H1 (cell line): ENCODE data around the gene MYO1D. TPM values are rescaled to one million over a fixed set of nuclear protein-coding genes. Genes with fewer than 3 reads are reported as not detected.

ENCODE experiments used
- CTCF ChIA-PET: fragments of 300-600 bp; sonication (Branson Sonifier 250); formaldehyde crosslinking; loops from one replicate; lab custom pipeline; 2021; ENCODE audit not compliant: partially characterized antibody; lab: Charles Lee
- POLR2A ChIA-PET: fragments of 300-600 bp; sonication (Branson Sonifier 250); formaldehyde crosslinking; loops from one replicate; lab custom pipeline; 2021; ENCODE audit warnings: inconsistent platforms; ENCODE audit not compliant: partially characterized antibody; lab: Charles Lee
- DNase-seq, 2 experiments: peaks; one replicate each; pipeline versions ENCODE4 v3.0.0 to v3.0.0-alpha.2; 2010 to 2022; ENCODE audit warnings: low spot score in 2 of 2, low read depth in 1 of 2, mixed read lengths in 1 of 2
- FAIRE-seq: peaks from 2 replicates; lab custom pipeline; 2011; peaks lifted over from hg19 to GRCh38; lab: Jason Lieb, UNC
- H2AFZ ChIP-seq: 2 replicates; pipeline ENCODE4 v1.8.1; 2012; ENCODE audit warnings: low read length, inconsistent platforms
- H2AK5ac ChIP-seq: 2 replicates; pipeline ENCODE4 v1.6.1; 2013; ENCODE audit warnings: low read depth, low read length
- H2BK120ac ChIP-seq: replicated peaks from 2 replicates; pipeline ENCODE3; 2013; ENCODE audit warnings: low read depth, low read length, inconsistent platforms
- H2BK12ac ChIP-seq: 2 replicates; pipeline ENCODE4 v1.6.1; 2013; ENCODE audit warnings: low read depth, low read length
- H2BK15ac ChIP-seq: 2 replicates; pipeline ENCODE4 v1.6.1; 2013; ENCODE audit warnings: low read length
- H2BK20ac ChIP-seq: 2 replicates; pipeline ENCODE4 v1.6.1; 2013; ENCODE audit warnings: low read length
- H2BK5ac ChIP-seq: 2 replicates; pipeline ENCODE4 v1.6.1; 2013; ENCODE audit warnings: low read depth, low read length
- H3K14ac ChIP-seq: 2 replicates; pipeline ENCODE4 v1.6.1; 2013; ENCODE audit warnings: inconsistent platforms; ENCODE audit not compliant: insufficient read length
- H3K18ac ChIP-seq: 2 replicates; pipeline ENCODE4 v1.6.1; 2013; ENCODE audit warnings: low read length; ENCODE audit errors: extremely low read depth
- H3K23ac ChIP-seq: 2 replicates; pipeline ENCODE4 v1.6.1; 2013; ENCODE audit warnings: inconsistent platforms; ENCODE audit not compliant: insufficient read length
- H3K23me2 ChIP-seq: 2 replicates; pipeline ENCODE4 v1.6.1; 2013; ENCODE audit warnings: low read depth, low read length
- H3K27ac ChIP-seq: 2 replicates; pipeline ENCODE4 v1.6.1; 2011; ENCODE audit warnings: low read depth, low read length, inconsistent platforms
- H3K27me3 ChIP-seq, 4 experiments: replicated peaks in 1 of 4; 1 replicate in 1 of 4; 2 replicates in 3 of 4; pipeline versions ENCODE4 v1.6.1 to v1.8.1; 2011 to 2013; ENCODE audit warnings: low read length in 3 of 4, mild to moderate bottlenecking in 3 of 4, inconsistent platforms in 2 of 4, mixed read lengths in 2 of 4, moderate library complexity in 1 of 4; ENCODE audit not compliant: control insufficient read depth in 3 of 4, insufficient read depth in 3 of 4; ENCODE audit errors: extremely low read depth in 1 of 4
- H3K36me3 ChIP-seq, 4 experiments: 2 replicates each; pipeline versions ENCODE4 v1.6.1 to v1.8.1; 2011 to 2013; ENCODE audit warnings: mild to moderate bottlenecking in 4 of 4, low read length in 3 of 4, moderate library complexity in 2 of 4, control low read depth in 1 of 4, inconsistent platforms in 1 of 4; ENCODE audit not compliant: insufficient read depth in 4 of 4, control insufficient read depth in 2 of 4
- H3K4ac ChIP-seq: replicated peaks from 2 replicates; pipeline ENCODE3; 2013; ENCODE audit warnings: low read length, low read depth, mixed read lengths, inconsistent platforms; ENCODE audit not compliant: insufficient read length
- H3K4me1 ChIP-seq, 4 experiments: replicated peaks in 1 of 4; 1 replicate in 1 of 4; 2 replicates in 3 of 4; pipeline versions ENCODE4 v1.6.1 to v1.8.1; 2011 to 2013; ENCODE audit warnings: low read length in 3 of 4, inconsistent platforms in 2 of 4, mixed read lengths in 1 of 4; ENCODE audit not compliant: insufficient read depth in 4 of 4, control insufficient read depth in 3 of 4
- H3K4me2 ChIP-seq, 2 experiments: 2 replicates each; pipeline versions ENCODE4 v1.6.1 to v1.8.1; 2011 to 2013; ENCODE audit warnings: low read depth in 2 of 2, low read length in 2 of 2, control low read depth in 1 of 2, inconsistent platforms in 1 of 2, mild to moderate bottlenecking in 1 of 2; ENCODE audit not compliant: insufficient read depth in 1 of 2
- H3K4me3 ChIP-seq, 4 experiments: fragments of 200-600, 300-600 bp in 1 of 4; sonication (generic), shearing (Covaris generic), sonication (Bioruptor Twin) in 1 of 4; 2 replicates each; pipeline versions ENCODE4 v1.5.1 to v1.8.1; 2011 to 2016; ENCODE audit warnings: low read length in 4 of 4, low read depth in 3 of 4, control low read depth in 2 of 4, inconsistent platforms in 2 of 4, mild to moderate bottlenecking in 2 of 4, mixed read lengths in 1 of 4, moderate library complexity in 1 of 4; ENCODE audit not compliant: insufficient read depth in 2 of 4; ENCODE audit errors: extremely low read depth in 1 of 4
- H3K56ac ChIP-seq: replicated peaks from 2 replicates; pipeline ENCODE3; 2013; ENCODE audit warnings: low read depth, mild to moderate bottlenecking, mixed read lengths, low read length, inconsistent platforms; ENCODE audit not compliant: insufficient read length
- H3K79me1 ChIP-seq: 2 replicates; pipeline ENCODE4 v1.6.1; 2013; ENCODE audit warnings: low read depth, low read length, control low read depth
- H3K79me2 ChIP-seq, 2 experiments: 2 replicates each; pipeline versions ENCODE4 v1.6.1 to v1.8.1; 2012 to 2013; ENCODE audit warnings: low read length in 2 of 2, mild to moderate bottlenecking in 2 of 2, inconsistent platforms in 1 of 2; ENCODE audit not compliant: insufficient read depth in 2 of 2, control insufficient read depth in 1 of 2
- H3K9ac ChIP-seq, 4 experiments: replicated peaks in 1 of 4; 1 replicate in 1 of 4; 2 replicates in 3 of 4; pipeline versions ENCODE4 v1.6.1 to v1.8.1; 2011 to 2013; ENCODE audit warnings: low read depth in 3 of 4, low read length in 3 of 4, control low read depth in 2 of 4, mild to moderate bottlenecking in 2 of 4, moderate library complexity in 2 of 4, inconsistent platforms in 1 of 4; ENCODE audit errors: extremely low read depth in 1 of 4
- H3K9me3 ChIP-seq, 2 experiments: 2 replicates each; pipeline versions ENCODE4 v1.6.1 to v1.8.1; 2012 to 2013; ENCODE audit warnings: mild to moderate bottlenecking in 2 of 2, moderate library complexity in 2 of 2, control low read depth in 1 of 2, inconsistent platforms in 1 of 2, low read depth in 1 of 2, low read length in 1 of 2, mixed read lengths in 1 of 2; ENCODE audit not compliant: insufficient read depth in 2 of 2
- H4K20me1 ChIP-seq, 2 experiments: replicated peaks in 1 of 2; 2 replicates each; pipeline versions ENCODE3 to v1.8.1; 2011 to 2013; ENCODE audit warnings: inconsistent platforms in 2 of 2, low read length in 2 of 2, mild to moderate bottlenecking in 1 of 2; ENCODE audit not compliant: insufficient read depth in 2 of 2, control insufficient read depth in 1 of 2
- H4K5ac ChIP-seq: 2 replicates; pipeline ENCODE4 v1.6.1; 2013; ENCODE audit warnings: low read length, low read depth, mixed read lengths, inconsistent platforms; ENCODE audit not compliant: insufficient read length
- H4K8ac ChIP-seq: 2 replicates; pipeline ENCODE4 v1.8.0; 2013; ENCODE audit warnings: mild to moderate bottlenecking, moderate library complexity, low read length, inconsistent platforms; ENCODE audit not compliant: insufficient read depth; ENCODE audit errors: extremely low read depth
- H4K91ac ChIP-seq: replicated peaks from 2 replicates; pipeline ENCODE3; 2013; ENCODE audit warnings: low read length, mixed read lengths, inconsistent platforms; ENCODE audit not compliant: insufficient read length
- CBX5 ChIP-seq: fragments of 300-800, 300-1000 bp; sonication (generic); IDR thresholded peaks from 2 replicates; pipeline ENCODE4 v1.7.1; 2016; ENCODE audit warnings: antibody characterized with exemption, low read length, low read depth
- KDM1A ChIP-seq: fragments of 200-600, 300-600 bp; sonication (generic); IDR thresholded peaks from 2 replicates; pipeline ENCODE4 v1.7.1; 2016; ENCODE audit warnings: mild to moderate bottlenecking, low read length, borderline replicate concordance
- KDM4A ChIP-seq: IDR thresholded peaks from one replicate; pipeline ENCODE4 v1.7.1; 2012; ENCODE audit warnings: low read depth, mild to moderate bottlenecking, moderate library complexity, low read length, inconsistent platforms; ENCODE audit not compliant: severe bottlenecking
- NANOG ChIP-seq: IDR thresholded peaks from 2 replicates; pipeline ENCODE4 v1.6.1; 2011; ENCODE audit warnings: low read length, low read depth, mild to moderate bottlenecking, inconsistent platforms; ENCODE audit not compliant: insufficient read depth, poor library complexity, severe bottlenecking
- PHF8 ChIP-seq: fragments of 200-600 bp; sonication (generic); conservative IDR thresholded peaks from 2 replicates; pipeline ENCODE4 v1.7.1; 2012; ENCODE audit warnings: low read depth, mild to moderate bottlenecking, inconsistent platforms, low read length, moderate library complexity
- RAD21 ChIP-seq, 2 experiments: IDR thresholded peaks in 1 of 2; conservative IDR thresholded peaks in 1 of 2; 2 replicates each; pipeline ENCODE4 v1.6.1; 2011; ENCODE audit warnings: low read depth in 2 of 2, low read length in 2 of 2, improper control_type of control experiment in 1 of 2, inconsistent platforms in 1 of 2, mild to moderate bottlenecking in 1 of 2, moderate library complexity in 1 of 2
- RBBP5 ChIP-seq: IDR thresholded peaks from 2 replicates; pipeline ENCODE4 v1.7.1; 2012; ENCODE audit warnings: low read depth, mild to moderate bottlenecking, inconsistent platforms, low read length, moderate library complexity, borderline replicate concordance
- SP4 ChIP-seq: IDR thresholded peaks from 2 replicates; pipeline ENCODE4 v1.6.1; 2012; ENCODE audit warnings: low read length, inconsistent platforms
- SRF ChIP-seq: IDR thresholded peaks from 2 replicates; pipeline ENCODE4 v1.6.1; 2011; ENCODE audit warnings: mild to moderate bottlenecking, low read depth, low read length, moderate library complexity
- SUZ12 ChIP-seq: fragments of 200-600 bp; sonication (generic); IDR thresholded peaks from 2 replicates; pipeline ENCODE4 v1.6.1; 2012; ENCODE audit warnings: mild to moderate bottlenecking, inconsistent platforms, low read length, moderate library complexity, mixed read lengths
- TAF1 ChIP-seq: IDR thresholded peaks from 2 replicates; pipeline ENCODE4 v1.6.1; 2011; ENCODE audit warnings: mild to moderate bottlenecking, low read depth, low read length
- ZNF274 ChIP-seq: IDR thresholded peaks from 2 replicates; pipeline ENCODE4 v1.7.0; 2012; ENCODE audit warnings: low read length, borderline replicate concordance; ENCODE audit errors: extremely low read depth
- WGBS, 2 experiments: shearing (Covaris generic) in 1 of 2; methylation state at CpG; one replicate each; pipeline versions ENCODE4 v1.1.6 to v1.1.7; 2013 to 2015; ENCODE audit warnings: low lambda C conversion rate in 2 of 2, mixed read lengths in 2 of 2, inconsistent platforms in 1 of 2, low coverage in 1 of 2, missing lambda C conversion rate in 1 of 2; ENCODE audit not compliant: insufficient replicate concordance in 2 of 2, insufficient coverage in 1 of 2, insufficient read length in 1 of 2; ENCODE audit errors: extremely low coverage in 1 of 2, missing lambda C conversion rate in 1 of 2; 5-methylcytosine and 5-hydroxymethylcytosine counted together
- polyA plus RNA-seq, 7 experiments: library from polyadenylated mRNA; depleted of rRNA in 3 of 7; stranded (reverse) in 5 of 7; unstranded in 2 of 7; fragments of >200 nt in 5 of 7; fragments of 200-250 nt in 2 of 7; gene quantifications; 1 replicate in 5 of 7; 2 replicates in 1 of 7; 4 replicates in 1 of 7; pipeline versions ENCODE4 v1.2.1 to v1.2.3, GENCODE V29; 2011 to 2013; ENCODE audit warnings: missing spikeins in 2 of 7, mixed read lengths in 2 of 7
- total RNA-seq: library from RNA; stranded (reverse); fragmentation: NEBNext Ultra II Directional; extraction: Animal tissue kit (Norgen Biotek cat#: 25700); gene quantifications from 2 replicates; pipeline ENCODE4 v1.2.1, GENCODE V29; 2021
- TF ChIP-seq, protein P1 (sequence below): IDR thresholded peaks from 2 replicates; pipeline ENCODE4 v1.6.1; 2011; ENCODE audit warnings: low read depth, mild to moderate bottlenecking, low read length; ENCODE audit not compliant: insufficient read depth

The MYO1D gene
- total and polyA plus RNA-seq, 2 of the 8 experiments (the other 6 are each of a cell fraction or from before 2014, with no cell fraction given), result 6.5 to 25.4 TPM

DNA sequence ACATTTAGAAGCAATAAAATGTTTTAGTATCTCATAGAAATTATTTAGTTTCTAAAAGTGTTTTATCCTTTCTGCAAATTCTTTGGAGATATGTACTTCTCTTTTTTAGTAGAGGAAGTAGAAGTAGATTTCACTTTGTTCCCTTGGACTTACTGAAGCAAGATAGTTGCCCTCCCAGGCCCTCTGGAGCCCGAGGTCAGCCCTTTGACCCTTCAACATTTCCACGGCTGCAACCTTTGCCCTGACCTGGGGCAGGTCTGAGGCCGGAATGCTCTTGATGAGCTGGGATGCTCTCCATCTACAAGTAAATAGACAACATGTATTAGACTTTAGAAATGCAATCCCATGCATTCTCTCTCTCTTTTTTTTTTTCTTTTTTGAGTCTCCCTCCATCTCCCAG lies 222.6 kb downstream of the MYO1D start:
- Histone ChIP-seq H3K14ac (no peak overlapping the region), H2BK5ac (no peak overlapping the region), H4K91ac (no peak overlapping the region), H2AK5ac (no peak overlapping the region), H3K27me3 (no peaks in the 10 kb centered on the region), H3K79me2 (no peaks in the 10 kb centered on the region), H4K20me1 (no peaks in the 10 kb centered on the region), H3K9ac (no peak overlapping the region), H3K9me3 (peaks cover 0 to 5% of the 10 kb centered on the region in 2 experiments; a peak in 1 of 4 replicates), H3K23ac (no peak overlapping the region), H3K27ac (no peak overlapping the region), H3K79me1 (no peaks in the 10 kb centered on the region), H2AFZ (no peak overlapping the region), H3K36me3 (peaks cover 0 to 7% (median 3%) of the 10 kb centered on the region in 4 experiments; a peak in 3 of 8 replicates), H4K8ac (no peak overlapping the region), H3K23me2 (no peaks in the 10 kb centered on the region), H3K4me2 (no peak overlapping the region), H2BK15ac (no peak overlapping the region), H3K4ac (no peak overlapping the region), H3K4me1 (no peaks in the 10 kb centered on the region), H2BK120ac (no peak overlapping the region), H3K4me3 (no peak overlapping the region), H4K5ac (no peak overlapping the region), H2BK12ac (no peak overlapping the region), H3K56ac (no peak overlapping the region), H3K18ac (no peak overlapping the region), H2BK20ac (no peak overlapping the region)
- no peak for DNase-seq
- ChIA-PET POLR2A (interaction anchor here (1.0 kb wide), 1 partner anchor 21 kb away, joined by 3 read pairs; no protein-coding TSS in a partner anchor), CTCF (interaction anchor here (0.6 to 1.4 kb wide), 4 partner anchors 21 to 287 kb away, joined by 3 to 5 read pairs (median 4); no protein-coding TSS in a partner anchor)
- 86% methylated on average over 3 of the region's 3 CpGs; no CpG with 5 or more reads in 1 of the 2 experiments for WGBS, 2 experiments
- no peak for FAIRE-seq
- TF ChIP-seq SUZ12 (no peak), PHF8 (no peak), SRF (no peak), RAD21 (IDR thresholded peaks at IDR 0.05 in 1 of 2, conservative IDR thresholded peaks at IDR 0.05 in 1 of 2; ENCODE audit: low read depth in 2 of 2, low read length in 2 of 2) (no peak), CBX5 (no peak), TAF1 (no peak), RBBP5 (no peak), KDM4A (no peak), SP4 (no peak), ZNF274 (no peak), KDM1A (no peak), NANOG (no peak)
- TF ChIP-seq, protein P1, sequence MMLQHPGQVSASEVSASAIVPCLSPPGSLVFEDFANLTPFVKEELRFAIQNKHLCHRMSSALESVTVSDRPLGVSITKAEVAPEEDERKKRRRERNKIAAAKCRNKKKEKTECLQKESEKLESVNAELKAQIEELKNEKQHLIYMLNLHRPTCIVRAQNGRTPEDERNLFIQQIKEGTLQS, result no peak
